ENCODE measurements around the gene TMEM86A. TPM values are rescaled to one million over a fixed set of nuclear protein-coding genes. Genes with fewer than 3 reads are reported as not detected.

TMEM86A gene
- total and polyA plus RNA-seq, 2 of the 13 experiments (the other 11 are each of a cell fraction or from before 2014, with no cell fraction given), result 0.03 to 0.07 TPM

DNA sequence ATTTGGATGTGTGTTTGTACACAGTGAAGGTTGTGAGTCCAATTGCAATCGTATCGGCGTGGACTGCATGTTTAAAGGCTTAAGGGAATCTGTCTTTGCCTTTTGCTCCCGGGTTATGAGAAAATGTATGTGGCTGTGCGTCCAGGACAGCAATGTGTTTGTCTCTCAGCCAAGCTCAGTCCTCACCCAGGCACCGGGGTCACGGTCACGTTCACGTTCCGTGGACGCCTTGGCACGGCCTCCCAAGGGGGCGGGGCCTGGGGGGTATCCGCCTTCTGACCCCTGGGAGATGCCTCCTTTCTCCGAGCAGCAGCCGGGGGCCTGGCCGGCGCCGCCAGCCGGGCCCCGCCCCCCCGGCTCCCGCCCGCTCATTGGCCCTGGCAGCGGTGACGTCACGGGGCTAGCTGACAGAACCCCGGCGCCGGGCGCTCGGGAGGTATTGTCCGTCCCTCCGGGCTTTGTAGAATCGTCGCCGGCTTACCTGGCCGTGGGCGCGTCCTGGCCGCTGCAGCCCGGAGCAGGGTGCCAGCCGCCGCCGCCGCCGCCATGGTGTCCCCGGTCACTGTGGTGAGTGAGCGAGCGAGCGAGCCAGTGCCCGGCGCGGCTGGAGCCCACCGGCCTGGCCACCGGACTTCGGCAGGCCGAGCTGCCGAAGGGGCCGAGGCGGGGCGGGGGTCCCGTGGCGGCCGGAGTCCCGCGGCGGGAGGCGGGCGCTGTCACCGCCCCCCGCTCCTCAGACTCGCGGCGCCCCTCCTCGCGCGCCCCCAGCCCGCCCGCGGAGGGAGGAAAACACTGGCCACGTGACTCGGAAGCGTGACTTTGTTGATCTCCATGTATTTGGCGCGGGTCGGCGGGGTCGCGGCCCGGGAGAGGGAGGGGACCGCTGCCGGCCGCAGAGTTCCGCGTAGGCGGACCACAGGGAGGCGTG is at the start of gene TMEM86A (continued):
- TF ChIP-seq, protein P1, sequence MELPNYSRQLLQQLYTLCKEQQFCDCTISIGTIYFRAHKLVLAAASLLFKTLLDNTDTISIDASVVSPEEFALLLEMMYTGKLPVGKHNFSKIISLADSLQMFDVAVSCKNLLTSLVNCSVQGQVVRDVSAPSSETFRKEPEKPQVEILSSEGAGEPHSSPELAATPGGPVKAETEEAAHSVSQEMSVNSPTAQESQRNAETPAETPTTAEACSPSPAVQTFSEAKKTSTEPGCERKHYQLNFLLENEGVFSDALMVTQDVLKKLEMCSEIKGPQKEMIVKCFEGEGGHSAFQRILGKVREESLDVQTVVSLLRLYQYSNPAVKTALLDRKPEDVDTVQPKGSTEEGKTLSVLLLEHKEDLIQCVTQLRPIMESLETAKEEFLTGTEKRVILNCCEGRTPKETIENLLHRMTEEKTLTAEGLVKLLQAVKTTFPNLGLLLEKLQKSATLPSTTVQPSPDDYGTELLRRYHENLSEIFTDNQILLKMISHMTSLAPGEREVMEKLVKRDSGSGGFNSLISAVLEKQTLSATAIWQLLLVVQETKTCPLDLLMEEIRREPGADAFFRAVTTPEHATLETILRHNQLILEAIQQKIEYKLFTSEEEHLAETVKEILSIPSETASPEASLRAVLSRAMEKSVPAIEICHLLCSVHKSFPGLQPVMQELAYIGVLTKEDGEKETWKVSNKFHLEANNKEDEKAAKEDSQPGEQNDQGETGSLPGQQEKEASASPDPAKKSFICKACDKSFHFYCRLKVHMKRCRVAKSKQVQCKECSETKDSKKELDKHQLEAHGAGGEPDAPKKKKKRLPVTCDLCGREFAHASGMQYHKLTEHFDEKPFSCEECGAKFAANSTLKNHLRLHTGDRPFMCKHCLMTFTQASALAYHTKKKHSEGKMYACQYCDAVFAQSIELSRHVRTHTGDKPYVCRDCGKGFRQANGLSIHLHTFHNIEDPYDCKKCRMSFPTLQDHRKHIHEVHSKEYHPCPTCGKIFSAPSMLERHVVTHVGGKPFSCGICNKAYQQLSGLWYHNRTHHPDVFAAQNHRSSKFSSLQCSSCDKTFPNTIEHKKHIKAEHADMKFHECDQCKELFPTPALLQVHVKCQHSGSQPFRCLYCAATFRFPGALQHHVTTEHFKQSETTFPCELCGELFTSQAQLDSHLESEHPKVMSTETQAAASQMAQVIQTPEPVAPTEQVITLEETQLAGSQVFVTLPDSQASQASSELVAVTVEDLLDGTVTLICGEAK (IDR thresholded peaks at IDR 0.05), result no peak
- TF ChIP-seq, protein P1 (CRISPR knock-in tag; IDR thresholded peaks at IDR 0.05), result no peak
- TF ChIP-seq MTF1 (CRISPR knock-in tag; IDR thresholded peaks at IDR 0.05), result no peak
- TF ChIP-seq RFX3 (CRISPR knock-in tag; IDR thresholded peaks at IDR 0.05), result no peak
- TF ChIP-seq ESRRA (CRISPR knock-in tag; IDR thresholded peaks at IDR 0.05; ENCODE audit: low read depth), result no peak
- TF ChIP-seq GFI1 (CRISPR knock-in tag; IDR thresholded peaks at IDR 0.05; ENCODE audit: borderline replicate concordance), result no peak
- TF ChIP-seq, protein P2, sequence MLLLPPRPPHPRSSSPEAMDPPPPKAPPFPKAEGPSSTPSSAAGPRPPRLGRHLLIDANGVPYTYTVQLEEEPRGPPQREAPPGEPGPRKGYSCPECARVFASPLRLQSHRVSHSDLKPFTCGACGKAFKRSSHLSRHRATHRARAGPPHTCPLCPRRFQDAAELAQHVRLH (CRISPR knock-in tag; IDR thresholded peaks at IDR 0.05; ENCODE audit: borderline replicate concordance, low read depth), result 0 out of 2 replicates have a peak, but pooled peaks have one; percentile 33
- TF ChIP-seq, protein P3, sequence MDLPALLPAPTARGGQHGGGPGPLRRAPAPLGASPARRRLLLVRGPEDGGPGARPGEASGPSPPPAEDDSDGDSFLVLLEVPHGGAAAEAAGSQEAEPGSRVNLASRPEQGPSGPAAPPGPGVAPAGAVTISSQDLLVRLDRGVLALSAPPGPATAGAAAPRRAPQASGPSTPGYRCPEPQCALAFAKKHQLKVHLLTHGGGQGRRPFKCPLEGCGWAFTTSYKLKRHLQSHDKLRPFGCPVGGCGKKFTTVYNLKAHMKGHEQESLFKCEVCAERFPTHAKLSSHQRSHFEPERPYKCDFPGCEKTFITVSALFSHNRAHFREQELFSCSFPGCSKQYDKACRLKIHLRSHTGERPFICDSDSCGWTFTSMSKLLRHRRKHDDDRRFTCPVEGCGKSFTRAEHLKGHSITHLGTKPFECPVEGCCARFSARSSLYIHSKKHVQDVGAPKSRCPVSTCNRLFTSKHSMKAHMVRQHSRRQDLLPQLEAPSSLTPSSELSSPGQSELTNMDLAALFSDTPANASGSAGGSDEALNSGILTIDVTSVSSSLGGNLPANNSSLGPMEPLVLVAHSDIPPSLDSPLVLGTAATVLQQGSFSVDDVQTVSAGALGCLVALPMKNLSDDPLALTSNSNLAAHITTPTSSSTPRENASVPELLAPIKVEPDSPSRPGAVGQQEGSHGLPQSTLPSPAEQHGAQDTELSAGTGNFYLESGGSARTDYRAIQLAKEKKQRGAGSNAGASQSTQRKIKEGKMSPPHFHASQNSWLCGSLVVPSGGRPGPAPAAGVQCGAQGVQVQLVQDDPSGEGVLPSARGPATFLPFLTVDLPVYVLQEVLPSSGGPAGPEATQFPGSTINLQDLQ (CRISPR knock-in tag; IDR thresholded peaks at IDR 0.05), result no peak
- TF ChIP-seq ZNF547 (CRISPR knock-in tag; IDR thresholded peaks at IDR 0.05), result peak; percentile 24; the same call in 1 of the 2 replicates
- no peak for TF ChIP-seq SUZ12 (IDR thresholded peaks at IDR 0.05; ENCODE audit: low read depth, low read length)
- no peak for TF ChIP-seq HMGA1 (CRISPR knock-in tag; conservative IDR thresholded peaks at IDR 0.05)
- TF ChIP-seq MXI1 (IDR thresholded peaks at IDR 0.05; ENCODE audit: borderline replicate concordance, low read depth, low read length), result no peak; the same call in 2 of the 3 replicates
- TF ChIP-seq NR2F1 (CRISPR knock-in tag; IDR thresholded peaks at IDR 0.05), result peak; percentile 28 to 42; a peak in 1 of 4 replicates
- no peak for TF ChIP-seq MAF1 (CRISPR knock-in tag; IDR thresholded peaks at IDR 0.05; ENCODE audit: borderline replicate concordance)
- no peak for TF ChIP-seq SP140L (CRISPR knock-in tag; IDR thresholded peaks at IDR 0.05; ENCODE audit: borderline replicate concordance)
- no peak for TF ChIP-seq ZFP36L1 (CRISPR knock-in tag; IDR thresholded peaks at IDR 0.05)
- no peak for TF ChIP-seq ZNF343 (CRISPR knock-in tag; IDR thresholded peaks at IDR 0.05)
